HEK293T (cell line): ENCODE results near the gene SURF2.

Experiments used
- CTCF ChIA-PET: fragments of 350-600 bp; formaldehyde crosslinking; extraction: SDS; loops from one replicate; lab custom pipeline; 2021; ENCODE audit warnings: antibody characterized with exemption, inconsistent platforms; lab: Yijun Ruan, JAX
- POLR2A ChIA-PET: fragments of 350-600 bp; formaldehyde crosslinking; extraction: SDS; loops from one replicate; lab custom pipeline; 2020; ENCODE audit warnings: antibody characterized with exemption, inconsistent platforms; lab: Yijun Ruan, JAX
- DNase-seq: peaks from one replicate; pipeline ENCODE4 v3.0.0; 2012; ENCODE audit warnings: mixed read lengths; ENCODE audit errors: extremely low spot score
- ARNT ChIP-seq: fragments of 450-650 bp; IDR thresholded peaks from 2 replicates; pipeline ENCODE4 v1.6.1; 2017; ENCODE audit warnings: mild to moderate bottlenecking
- BHLHE40 ChIP-seq: fragments of 450-650 bp; IDR thresholded peaks from 2 replicates; pipeline ENCODE4 v1.6.1; 2016; ENCODE audit warnings: mild to moderate bottlenecking, moderate library complexity, borderline replicate concordance
- CTBP1 ChIP-seq: fragments of 450-650 bp; IDR thresholded peaks from 2 replicates; pipeline ENCODE4 v1.6.1; 2016; ENCODE audit warnings: borderline replicate concordance
- ELF4 ChIP-seq: fragments of 450-650 bp; IDR thresholded peaks from 2 replicates; pipeline ENCODE4 v1.6.1; 2017; ENCODE audit warnings: antibody characterized with exemption
- FOXA1 ChIP-seq: fragments of 450-650 bp; IDR thresholded peaks from 2 replicates; pipeline ENCODE4 v1.6.1; 2016; ENCODE audit warnings: mild to moderate bottlenecking
- FOXK2 ChIP-seq: fragments of 450-650 bp; IDR thresholded peaks from 2 replicates; pipeline ENCODE4 v1.6.1; 2016; ENCODE audit warnings: mild to moderate bottlenecking
- FOXM1 ChIP-seq: fragments of 450-650 bp; IDR thresholded peaks from 2 replicates; pipeline ENCODE4 v1.6.1; 2017; ENCODE audit warnings: mild to moderate bottlenecking, borderline replicate concordance
- HDGF ChIP-seq: fragments of 450-650 bp; IDR thresholded peaks from 2 replicates; pipeline ENCODE4 v1.6.1; 2017; ENCODE audit warnings: antibody characterized with exemption, borderline replicate concordance
- L3MBTL2 ChIP-seq: fragments of 450-650 bp; conservative IDR thresholded peaks from 2 replicates; pipeline ENCODE4 v1.6.1; 2016; ENCODE audit warnings: mild to moderate bottlenecking
- LEF1 ChIP-seq: fragments of 450-650 bp; IDR thresholded peaks from 2 replicates; pipeline ENCODE4 v1.6.1; 2017; ENCODE audit warnings: mild to moderate bottlenecking, borderline replicate concordance
- NFRKB ChIP-seq: fragments of 450-650 bp; IDR thresholded peaks from 2 replicates; pipeline ENCODE4 v1.6.1; 2016; ENCODE audit warnings: mild to moderate bottlenecking, moderate library complexity
- PKNOX1 ChIP-seq: fragments of 450-650 bp; IDR thresholded peaks from 2 replicates; pipeline ENCODE4 v1.6.1; 2016
- SP1 ChIP-seq: fragments of 450-650 bp; IDR thresholded peaks from 2 replicates; pipeline ENCODE4 v1.6.1; 2017
- SUZ12 ChIP-seq: fragments of 450-650 bp; IDR thresholded peaks from 2 replicates; pipeline ENCODE4 v1.6.1; 2016; ENCODE audit warnings: mild to moderate bottlenecking
- TARDBP ChIP-seq: fragments of 450-650 bp; IDR thresholded peaks from 2 replicates; pipeline ENCODE4 v1.6.1; 2016
- ZNF384 ChIP-seq: fragments of 450-650 bp; IDR thresholded peaks from 2 replicates; pipeline ENCODE4 v1.6.1; 2016

The SURF2 gene

GRCh38 chr9:133361507-133362092 is 5.2 kb downstream of the SURF2 start:
- no peak for TF ChIP-seq FOXM1
- TF ChIP-seq SUZ12: no peak
- TF ChIP-seq SP1: no peak
- TF ChIP-seq FOXK2: no peak
- TF ChIP-seq ELF4: no peak
- TF ChIP-seq ZNF384: no peak
- TF ChIP-seq PKNOX1: no peak
- TF ChIP-seq L3MBTL2: no peak
- no peak for TF ChIP-seq ARNT
- TF ChIP-seq TARDBP: no peak
- no peak for TF ChIP-seq NFRKB
- TF ChIP-seq BHLHE40: no peak
- ChIA-PET POLR2A (no interaction called here), CTCF (no interaction called here)
- no peak for DNase-seq

GRCh38 chr9:133362359-133363044 is 6.2 kb downstream of the SURF2 start:
- POLR2A ChIA-PET: interaction anchor here (1.5 to 1.9 kb wide), 2 partner anchors 13 to 15 kb away, joined by 4 read pairs; partner anchors contain the start of genes MED22 and RPL7A
- TF ChIP-seq NFRKB (no peak), TARDBP (no peak), HDGF (no peak), LEF1 (no peak), ELF4 (no peak), FOXM1 (no peak), ZNF384 (no peak), FOXA1 (no peak), CTBP1 (no peak), BHLHE40 (no peak), PKNOX1 (no peak), L3MBTL2 (no peak), FOXK2 (no peak), ARNT (no peak), SP1 (no peak), SUZ12 (no peak)
- CTCF ChIA-PET: no interaction called here
- DNase-seq: no peak

GRCh38 chr9:133366435-133366834 is 10.1 kb downstream of the SURF2 start:
- ChIA-PET CTCF (no interaction called here), POLR2A (interaction anchor here (0.7 to 2.3 kb wide), 2 partner anchors 12 to 19 kb away, joined by 3 to 7 read pairs; partner anchors contain the start of genes MED22 and RPL7A)
- DNase-seq: no peak
- TF ChIP-seq FOXM1: no peak
- TF ChIP-seq BHLHE40: no peak
- TF ChIP-seq FOXK2: no peak
- no peak for TF ChIP-seq SUZ12
- no peak for TF ChIP-seq SP1
- TF ChIP-seq TARDBP: no peak
- TF ChIP-seq LEF1: no peak
- no peak for TF ChIP-seq ARNT
- TF ChIP-seq CTBP1: no peak

GRCh38 chr9:133367221-133367620 is 10.9 kb downstream of the SURF2 start:
- no peak for DNase-seq
- ChIA-PET POLR2A (no interaction called here), CTCF (no interaction called here)
- no peak for TF ChIP-seq ELF4
- TF ChIP-seq FOXK2: no peak
- no peak for TF ChIP-seq ARNT
- no peak for TF ChIP-seq NFRKB
- no peak for TF ChIP-seq LEF1
- TF ChIP-seq SP1: no peak
- TF ChIP-seq BHLHE40: no peak
- TF ChIP-seq PKNOX1: no peak
- no peak for TF ChIP-seq L3MBTL2
- TF ChIP-seq ZNF384: no peak
- TF ChIP-seq FOXM1: no peak
- no peak for TF ChIP-seq SUZ12

GRCh38 chr9:133367778-133368177 is 11.4 kb downstream of the SURF2 start:
- POLR2A ChIA-PET: interaction anchor here (1.2 kb wide), 1 partner anchor 20 kb away, joined by 5 read pairs; the partner anchor contains the start of genes MED22 and RPL7A
- no peak for TF ChIP-seq ELF4
- no peak for TF ChIP-seq TARDBP
- TF ChIP-seq ZNF384: no peak
- no peak for TF ChIP-seq FOXM1
- TF ChIP-seq FOXA1: no peak
- TF ChIP-seq NFRKB: no peak
- no peak for TF ChIP-seq CTBP1
- no peak for TF ChIP-seq SUZ12
- no peak for TF ChIP-seq LEF1
- TF ChIP-seq ARNT: no peak
- no peak for TF ChIP-seq PKNOX1
- no peak for TF ChIP-seq SP1
- no peak for TF ChIP-seq L3MBTL2
- no peak for TF ChIP-seq HDGF
- TF ChIP-seq BHLHE40: no peak
- no peak for DNase-seq
- CTCF ChIA-PET: no interaction called here
